Stimulated activated CD8-positive, alpha-beta memory T cell treated with anti-CD3 and anti-CD28 coated beads, Interleukin-7, amount 100 ng/mL, for 4 hours (primary cell): Measurements from ENCODE around the gene RBBP4.
"Not testable (repeated sequence)": the region's sequence is repeated elsewhere in the genome, so short reads cannot be mapped to it uniquely, and the experiment has no call there.

Experiments used
- DNase-seq, 2 donors: peaks; one replicate each; pipeline ENCODE4 v3.0.0-alpha.2; 2020; ENCODE audit warnings: low read depth in 2 of 2

Gene RBBP4

GRCh38 chr1:32639489-32640075 is 11.4 kb upstream of the RBBP4 start:
- no peak for DNase-seq

- DNase-seq: not testable (repeated sequence)
Observed at GRCh38 chr1:32642292-32642827, 8.6 kb upstream of the RBBP4 start.

GRCh38 chr1:32644426-32644825 is 6.6 kb upstream of the RBBP4 start:
- no peak for DNase-seq

- peak in 1 of 2 donors; percentile 8 for DNase-seq
Observed at GRCh38 chr1:32647308-32648134, 3.5 kb upstream of the RBBP4 start.

- DNase-seq: peak; percentile 80 to 84
Observed at GRCh38 chr1:32650248-32650751, 708 bp upstream of the RBBP4 start, which contains the start of gene ZBTB8OS. TSS of gene ZBTB8OS (minus strand) at chr1:32650550. CDS start at chr1:32650529, 21 bp downstream.

- no peak for DNase-seq
Observed at GRCh38 chr1:32651461-32652073, 559 bp downstream of the RBBP4 start.

GRCh38 chr1:32652244-32652962 is 1.4 kb downstream of the RBBP4 start:
- no peak for DNase-seq

GRCh38 chr1:32659581-32659980 is 8.6 kb downstream of the RBBP4 start:
- DNase-seq: no peak

GRCh38 chr1:32665915-32666314 is 14.9 kb downstream of the RBBP4 start:
- no peak for DNase-seq

- no peak for DNase-seq
Observed at GRCh38 chr1:32666901-32667566, 16.0 kb downstream of the RBBP4 start.

GRCh38 chr1:32668716-32669115 is 17.7 kb downstream of the RBBP4 start:
- DNase-seq: not testable (repeated sequence)

GRCh38 chr1:32676945-32677344 is 25.9 kb downstream of the RBBP4 start:
- no peak for DNase-seq

GRCh38 chr1:32679993-32680392 is 29.0 kb downstream of the RBBP4 start:
- not testable (repeated sequence) for DNase-seq

GRCh38 chr1:32680642-32681041 is 29.6 kb downstream of the RBBP4 start:
- no peak for DNase-seq

- no peak for DNase-seq
Observed at GRCh38 chr1:32681509-32681908, 30.5 kb downstream of the RBBP4 start.

GRCh38 chr1:32681999-32682398 is 31.0 kb downstream of the RBBP4 start:
- DNase-seq: no peak

- no peak for DNase-seq
Observed at GRCh38 chr1:32683397-32683796, 32.4 kb downstream of the RBBP4 start.

GRCh38 chr1:32684167-32684811 is 33.3 kb downstream of the RBBP4 start:
- no peak for DNase-seq

GRCh38 chr1:32685498-32685897 is 34.5 kb downstream of the RBBP4 start:
- no peak for DNase-seq

- DNase-seq: no peak
Observed at GRCh38 chr1:32686387-32686786, 35.4 kb downstream of the RBBP4 start.
